Activated naive CD8-positive, alpha-beta T cell (primary cell): ENCODE data around the gene VOPP1.

ENCODE experiments used
- H3K27ac Mint-ChIP-seq: one replicate; pipeline ENCODE4 v1.8.0; 2021; ENCODE audit warnings: mixed read lengths
- H3K27me3 Mint-ChIP-seq: one replicate; pipeline ENCODE4 v1.8.0; 2021; ENCODE audit warnings: mixed read lengths
- H3K36me3 Mint-ChIP-seq: one replicate; pipeline ENCODE4 v1.8.0; 2021; ENCODE audit warnings: mixed read lengths
- H3K4me1 Mint-ChIP-seq: one replicate; pipeline ENCODE4 v1.8.0; 2021; ENCODE audit warnings: low read depth, mixed read lengths
- H3K4me3 Mint-ChIP-seq: one replicate; pipeline ENCODE4 v1.8.0; 2021; ENCODE audit warnings: mild to moderate bottlenecking, mixed read lengths
- H3K9me3 Mint-ChIP-seq: one replicate; pipeline ENCODE4 v1.8.0; 2021; ENCODE audit warnings: low read depth, mixed read lengths

Gene VOPP1

GRCh38 chr7:55436457-55436856 lies 135.8 kb downstream of the VOPP1 start:
- Mint-ChIP-seq H3K36me3 (no peaks in the 10 kb centered on the region), H3K4me3 (no peak overlapping the region), H3K9me3 (no peaks in the 10 kb centered on the region), H3K27me3 (no peaks in the 10 kb centered on the region), H3K4me1 (peaks cover 42% of the 10 kb centered on the region), H3K27ac (peak overlapping the region; percentile 50)

GRCh38 chr7:55435466-55435865 lies 136.8 kb downstream of the VOPP1 start:
- no peaks in the 10 kb centered on the region for H3K36me3 Mint-ChIP-seq
- no peak overlapping the region for H3K4me3 Mint-ChIP-seq
- no peak overlapping the region for H3K27ac Mint-ChIP-seq
- peaks cover 42% of the 10 kb centered on the region for H3K4me1 Mint-ChIP-seq
- H3K9me3 Mint-ChIP-seq: no peaks in the 10 kb centered on the region
- no peaks in the 10 kb centered on the region for H3K27me3 Mint-ChIP-seq

GRCh38 chr7:55432939-55433784 lies 139.1 kb downstream of the VOPP1 start:
- no peaks in the 10 kb centered on the region for H3K9me3 Mint-ChIP-seq
- no peaks in the 10 kb centered on the region for H3K27me3 Mint-ChIP-seq
- no peaks in the 10 kb centered on the region for H3K36me3 Mint-ChIP-seq
- no peak overlapping the region for H3K4me3 Mint-ChIP-seq
- H3K4me1 Mint-ChIP-seq: peaks cover 22% of the 10 kb centered on the region
- H3K27ac Mint-ChIP-seq: no peak overlapping the region

- Mint-ChIP-seq H3K4me1 (peaks cover 20% of the 10 kb centered on the region), H3K27me3 (no peaks in the 10 kb centered on the region), H3K4me3 (no peak overlapping the region), H3K27ac (no peak overlapping the region), H3K36me3 (peaks cover under 1% of the 10 kb centered on the region), H3K9me3 (no peaks in the 10 kb centered on the region)
Observed at GRCh38 chr7:55432506-55432905, 139.8 kb downstream of the VOPP1 start.

- Mint-ChIP-seq H3K36me3 (peaks cover 3% of the 10 kb centered on the region), H3K27me3 (no peaks in the 10 kb centered on the region), H3K4me1 (peaks cover 22% of the 10 kb centered on the region), H3K27ac (no peak overlapping the region), H3K4me3 (no peak overlapping the region), H3K9me3 (no peaks in the 10 kb centered on the region)
Observed at GRCh38 chr7:55431898-55432297, 140.4 kb downstream of the VOPP1 start.

GRCh38 chr7:55429835-55430499 lies 142.3 kb downstream of the VOPP1 start:
- Mint-ChIP-seq H3K4me3 (no peak overlapping the region), H3K36me3 (peaks cover 11% of the 10 kb centered on the region), H3K4me1 (peaks cover 13% of the 10 kb centered on the region), H3K9me3 (no peaks in the 10 kb centered on the region), H3K27me3 (no peaks in the 10 kb centered on the region), H3K27ac (no peak overlapping the region)

- H3K9me3 Mint-ChIP-seq: no peaks in the 10 kb centered on the region
- peaks cover 11% of the 10 kb centered on the region for H3K36me3 Mint-ChIP-seq
- H3K4me3 Mint-ChIP-seq: no peak overlapping the region
- H3K27me3 Mint-ChIP-seq: no peaks in the 10 kb centered on the region
- peak overlapping the region; percentile 28 for H3K27ac Mint-ChIP-seq
- H3K4me1 Mint-ChIP-seq: peaks cover 6% of the 10 kb centered on the region
Observed at GRCh38 chr7:55427800-55428199, 144.5 kb downstream of the VOPP1 start.

GRCh38 chr7:55427342-55427741 lies 145.0 kb downstream of the VOPP1 start:
- Mint-ChIP-seq H3K4me1 (peaks cover 5% of the 10 kb centered on the region), H3K9me3 (no peaks in the 10 kb centered on the region), H3K27me3 (no peaks in the 10 kb centered on the region), H3K27ac (peak overlapping the region; percentile 28), H3K36me3 (peaks cover 12% of the 10 kb centered on the region), H3K4me3 (no peak overlapping the region)

- Mint-ChIP-seq H3K9me3 (no peaks in the 10 kb centered on the region), H3K4me1 (peaks cover 5% of the 10 kb centered on the region), H3K36me3 (peaks cover 13% of the 10 kb centered on the region), H3K27ac (no peak overlapping the region), H3K4me3 (no peak overlapping the region), H3K27me3 (no peaks in the 10 kb centered on the region)
Observed at GRCh38 chr7:55426676-55427075, 145.6 kb downstream of the VOPP1 start.

- H3K4me3 Mint-ChIP-seq: no peak overlapping the region
- peaks cover 5% of the 10 kb centered on the region for H3K4me1 Mint-ChIP-seq
- no peak overlapping the region for H3K27ac Mint-ChIP-seq
Observed at GRCh38 chr7:55425141-55425752, 147.1 kb downstream of the VOPP1 start.

GRCh38 chr7:55423891-55424290 lies 148.4 kb downstream of the VOPP1 start:
- no peak overlapping the region for H3K27ac Mint-ChIP-seq
- H3K9me3 Mint-ChIP-seq: no peaks in the 10 kb centered on the region
- H3K27me3 Mint-ChIP-seq: no peaks in the 10 kb centered on the region
- peaks cover 15% of the 10 kb centered on the region for H3K36me3 Mint-ChIP-seq
- peaks cover 5% of the 10 kb centered on the region for H3K4me1 Mint-ChIP-seq
- H3K4me3 Mint-ChIP-seq: no peak overlapping the region

More at GRCh38 chr7:55425141-55425752, 147.1 kb downstream of the VOPP1 start:
- H3K27me3 Mint-ChIP-seq: no peaks in the 10 kb centered on the region
- no peaks in the 10 kb centered on the region for H3K9me3 Mint-ChIP-seq
- peaks cover 13% of the 10 kb centered on the region for H3K36me3 Mint-ChIP-seq

- Mint-ChIP-seq H3K27me3 (no peaks in the 10 kb centered on the region), H3K4me1 (peaks cover 5% of the 10 kb centered on the region), H3K4me3 (no peak overlapping the region), H3K9me3 (no peaks in the 10 kb centered on the region), H3K36me3 (peaks cover 15% of the 10 kb centered on the region), H3K27ac (no peak overlapping the region)
Observed at GRCh38 chr7:55423277-55423711, 149.0 kb downstream of the VOPP1 start.
